Measurements from ENCODE around the gene SEC14L5.
"Not testable (repeated sequence)": the region's sequence is repeated elsewhere in the genome, so short reads cannot be mapped to it uniquely, and the experiment has no call there.

Gene SEC14L5

GRCh38 chr16:5031601-5032000 lies 73.5 kb downstream of the SEC14L5 start:
- no peak for DNase-seq
- TF ChIP-seq POLR2A (IDR thresholded peaks at IDR 0.05; ENCODE audit: low read length) (no peak), GATA1 (IDR thresholded peaks at IDR 0.05; ENCODE audit: low read depth, low read length) (no peak)

DNA sequence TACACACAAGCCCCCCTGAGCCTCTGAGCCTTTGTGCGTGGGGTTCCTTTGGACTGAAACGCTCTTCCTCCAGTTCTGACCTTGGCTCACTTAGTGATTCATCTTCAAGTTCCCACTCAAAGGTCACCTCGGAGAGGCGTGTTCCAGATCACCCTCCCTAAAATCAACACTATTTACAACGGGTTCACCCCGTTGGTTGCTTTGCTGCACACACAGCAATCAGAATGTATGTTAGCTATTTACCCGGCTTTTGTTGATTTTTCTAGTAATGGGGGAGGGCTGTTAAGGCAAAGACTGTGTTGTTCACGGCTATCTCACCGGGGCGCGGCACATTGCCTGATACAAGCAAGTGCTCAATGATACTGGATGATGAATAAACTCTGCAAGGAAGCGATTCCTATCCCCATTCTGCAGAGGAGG lies 74.6 kb downstream of the SEC14L5 start:
- no peak for TF ChIP-seq POLR2A (IDR thresholded peaks at IDR 0.05; ENCODE audit: low read length)
- TF ChIP-seq GATA1 (IDR thresholded peaks at IDR 0.05; ENCODE audit: low read depth, low read length): no peak
- peak; percentile 56 to 69 for DNase-seq

DNA sequence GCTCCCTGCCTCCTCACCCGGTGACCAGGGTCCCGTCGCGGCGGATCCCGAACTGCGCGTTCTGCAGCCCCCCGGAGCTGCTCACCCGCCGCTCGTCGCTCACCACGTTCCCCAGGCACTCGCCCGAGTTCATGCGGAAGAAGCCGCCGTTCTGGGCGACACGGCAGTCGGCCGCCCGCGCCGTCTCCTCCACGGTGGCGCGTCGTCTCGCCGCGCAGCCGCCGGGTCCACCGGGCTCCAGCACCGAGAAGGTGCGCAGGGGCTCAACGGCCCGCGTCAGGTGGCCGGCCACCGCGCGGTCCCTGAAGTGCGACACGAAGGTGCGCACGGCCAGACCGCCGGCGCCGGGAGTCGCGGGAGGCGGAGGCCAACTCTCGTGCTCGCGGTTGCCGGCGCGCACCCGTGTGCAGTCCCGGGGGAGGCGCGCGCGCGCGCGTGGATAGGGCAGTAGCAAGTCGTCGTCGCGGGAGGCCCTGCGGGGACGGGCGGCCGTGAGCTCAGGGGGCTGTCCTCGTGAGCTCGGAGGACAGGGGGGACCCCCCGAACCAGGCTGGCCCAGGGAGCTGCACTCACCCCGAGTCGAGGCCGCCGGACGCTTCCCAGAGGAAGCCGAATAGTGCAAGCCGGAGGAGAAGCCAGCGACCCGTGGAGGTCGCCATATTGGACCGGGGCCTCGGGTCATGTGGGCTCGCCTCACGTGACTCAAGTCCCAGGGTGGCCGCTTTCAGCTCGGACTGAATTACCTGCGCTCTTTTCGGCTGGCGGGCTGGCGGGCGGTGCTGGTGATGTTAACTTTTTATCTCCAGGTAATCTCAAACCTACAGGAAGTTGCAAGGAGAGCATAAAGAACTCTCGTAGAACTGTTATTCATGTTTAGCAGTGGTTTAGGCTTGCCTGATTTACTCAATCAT lies 75.4 kb downstream of the SEC14L5 start, which contains the start of gene NAGPA:
Gene NAGPA, minus strand, starts transcription at position 680 of the 911 bp plus-strand sequence. Its CDS starts 21 bp downstream, at position 659.
- peak; percentile 89 to 92 for DNase-seq
- TF ChIP-seq POLR2A (IDR thresholded peaks at IDR 0.05; ENCODE audit: low read length) (peak; percentile 68), GATA1 (IDR thresholded peaks at IDR 0.05; ENCODE audit: low read depth, low read length) (no peak)

GRCh38 chr16:5034167-5034523 lies 76.0 kb downstream of the SEC14L5 start:
- no peak for DNase-seq
- TF ChIP-seq POLR2A (IDR thresholded peaks at IDR 0.05; ENCODE audit: low read length) (no peak), GATA1 (IDR thresholded peaks at IDR 0.05; ENCODE audit: low read depth, low read length) (no peak)

- TF ChIP-seq GATA1 (IDR thresholded peaks at IDR 0.05; ENCODE audit: low read depth, low read length) (no peak), POLR2A (IDR thresholded peaks at IDR 0.05; ENCODE audit: low read length) (no peak)
- DNase-seq: no peak
Observed at GRCh38 chr16:5035909-5036227, 77.7 kb downstream of the SEC14L5 start.

- DNase-seq: no peak
- TF ChIP-seq POLR2A (IDR thresholded peaks at IDR 0.05; ENCODE audit: low read length) (no peak), GATA1 (IDR thresholded peaks at IDR 0.05; ENCODE audit: low read depth, low read length) (no peak)
Observed at GRCh38 chr16:5036228-5037156, 78.4 kb downstream of the SEC14L5 start.

DNA sequence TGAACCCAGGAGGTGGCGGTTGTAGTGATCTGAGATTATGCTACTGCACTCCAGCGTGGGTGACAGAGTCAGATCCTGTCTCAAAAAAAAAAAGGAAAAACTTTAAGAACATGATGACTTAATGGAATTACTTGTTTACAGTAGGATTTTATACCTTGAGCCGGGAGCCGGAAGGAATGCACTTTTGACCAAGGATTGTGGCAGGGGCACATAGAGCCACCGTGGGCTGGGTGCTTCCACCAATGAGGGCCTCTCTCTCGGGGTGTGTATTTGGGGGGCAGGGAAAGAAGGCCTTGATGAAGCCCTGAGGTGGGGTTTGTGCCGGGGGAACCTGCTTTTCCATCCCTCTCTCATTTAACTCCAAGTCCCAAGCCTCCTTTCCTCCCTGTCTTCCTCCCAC lies 82.3 kb downstream of the SEC14L5 start:
- TF ChIP-seq GATA1 (IDR thresholded peaks at IDR 0.05; ENCODE audit: low read depth, low read length): no peak
- no peak for TF ChIP-seq POLR2A (IDR thresholded peaks at IDR 0.05; ENCODE audit: low read length)

GRCh38 chr16:5041600-5042133 lies 83.5 kb downstream of the SEC14L5 start:
- DNase-seq: no peak
- no peak for TF ChIP-seq POLR2A (IDR thresholded peaks at IDR 0.05; ENCODE audit: low read length)
- TF ChIP-seq GATA1 (IDR thresholded peaks at IDR 0.05; ENCODE audit: low read depth, low read length): no peak

More for the DNA sequence above, 82.3 kb downstream of the SEC14L5 start:
- no peak for DNase-seq

- TF ChIP-seq POLR2A (IDR thresholded peaks at IDR 0.05; ENCODE audit: low read length) (no peak), GATA1 (IDR thresholded peaks at IDR 0.05; ENCODE audit: low read depth, low read length) (no peak)
- no peak for DNase-seq
Observed at GRCh38 chr16:5042574-5043171, 84.5 kb downstream of the SEC14L5 start.

DNA sequence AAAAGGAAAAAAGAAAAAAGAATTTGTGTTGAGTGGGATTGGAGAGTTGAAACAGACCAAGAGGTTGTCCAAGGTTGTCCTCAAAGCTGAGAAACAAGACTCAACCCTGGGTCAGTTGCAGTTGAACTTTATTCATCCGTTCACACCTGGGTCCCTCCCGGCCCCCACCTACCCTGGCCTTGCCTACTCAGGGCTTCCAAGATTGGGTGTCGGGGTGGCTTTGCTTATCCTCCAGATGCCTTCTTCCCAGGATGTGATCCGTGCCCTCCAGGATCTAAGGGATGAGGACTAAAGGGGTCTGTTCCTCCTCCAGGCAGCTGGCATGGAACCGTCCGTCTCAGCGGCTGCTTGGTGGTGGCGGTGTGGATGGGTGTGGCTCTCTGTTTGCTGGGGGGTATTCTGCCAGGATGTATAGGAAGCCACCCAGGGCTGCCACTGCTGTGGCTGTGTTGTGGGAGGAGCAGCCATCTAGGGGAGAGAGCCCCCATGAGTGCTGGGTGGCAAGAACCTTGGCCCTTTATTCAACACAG lies 85.9 kb downstream of the SEC14L5 start:
- no peak for TF ChIP-seq POLR2A (IDR thresholded peaks at IDR 0.05; ENCODE audit: low read length)
- TF ChIP-seq GATA1 (IDR thresholded peaks at IDR 0.05; ENCODE audit: low read depth, low read length): no peak
- DNase-seq: no peak

DNA sequence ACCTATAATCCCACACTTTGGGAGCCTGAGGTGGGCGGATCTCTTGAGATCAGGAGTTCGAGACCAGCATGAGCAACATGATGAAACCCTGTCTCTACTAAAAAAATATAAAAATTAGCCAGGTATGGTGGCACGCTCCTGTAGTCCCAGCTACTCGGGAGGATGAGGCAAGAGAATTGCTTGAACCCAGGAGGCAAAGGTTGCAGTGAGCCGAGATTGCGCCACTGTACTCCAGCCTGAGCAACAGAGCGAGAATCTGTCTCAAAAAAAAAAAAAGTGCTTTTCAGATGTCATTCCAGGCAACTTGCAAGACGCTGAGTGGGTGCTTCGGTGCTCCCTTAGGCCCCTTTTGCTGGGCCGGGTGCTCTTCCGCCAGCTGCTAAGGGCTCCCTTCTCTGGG lies 86.5 kb downstream of the SEC14L5 start:
- not testable (repeated sequence) for DNase-seq

- TF ChIP-seq POLR2A (IDR thresholded peaks at IDR 0.05; ENCODE audit: low read length) (no peak), GATA1 (IDR thresholded peaks at IDR 0.05; ENCODE audit: low read depth, low read length) (no peak)
- no peak for DNase-seq
Observed at GRCh38 chr16:5045499-5046115, 87.5 kb downstream of the SEC14L5 start.

DNA sequence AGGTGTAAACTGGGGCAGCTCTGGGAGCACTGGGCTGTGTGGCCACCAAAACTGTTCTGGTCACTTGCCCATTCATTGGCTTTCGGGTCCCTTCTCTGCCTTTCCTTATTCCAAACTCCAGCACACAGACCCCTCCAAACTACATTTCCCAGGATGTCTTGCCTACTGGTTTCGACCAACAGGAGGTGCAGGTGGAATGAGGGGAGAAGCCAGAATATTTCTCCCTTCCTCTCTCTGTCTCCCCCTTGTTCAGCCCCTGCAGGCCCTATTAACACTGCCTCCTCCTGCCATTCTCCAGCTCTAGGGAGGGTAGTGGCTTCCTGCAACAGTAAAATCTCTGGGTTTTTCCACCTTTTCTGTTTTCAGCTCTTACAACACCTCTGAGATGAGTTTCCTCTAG lies 88.8 kb downstream of the SEC14L5 start:
- DNase-seq: no peak
- TF ChIP-seq POLR2A (IDR thresholded peaks at IDR 0.05; ENCODE audit: low read length) (no peak), GATA1 (IDR thresholded peaks at IDR 0.05; ENCODE audit: low read depth, low read length) (no peak)
